ENCODE data around the gene CDK5R1.
"Not testable (repeated sequence)": the region's sequence is repeated elsewhere in the genome, so short reads cannot be mapped to it uniquely, and the experiment has no call there.

Gene CDK5R1

DNA sequence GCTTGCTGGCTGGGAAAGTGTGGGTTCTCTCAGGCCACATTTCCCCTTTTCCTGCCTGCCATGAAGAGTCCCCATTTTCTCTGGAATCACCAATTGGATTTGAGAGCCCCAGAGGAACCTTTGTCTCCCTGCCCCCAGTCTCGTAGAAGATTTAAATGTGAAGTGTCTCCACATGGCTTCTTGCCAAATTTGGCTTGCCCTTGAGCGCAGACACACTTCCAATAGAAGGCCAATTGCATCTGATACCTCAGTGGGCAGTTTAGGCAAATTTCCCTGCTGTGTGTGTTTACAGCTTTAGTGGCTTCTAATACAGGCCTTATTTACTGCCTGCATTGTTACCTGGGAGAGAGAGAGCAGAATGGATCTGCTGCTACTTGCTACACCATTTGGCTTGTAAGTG, 29.7 kb downstream of the CDK5R1 start:
- no peak for DNase-seq (ENCODE audit: low spot score)

GRCh38 chr17:32516940-32517701, 30.3 kb downstream of the CDK5R1 start:
- no peak for DNase-seq (ENCODE audit: low spot score)

GRCh38 chr17:32517982-32518381, 31.2 kb downstream of the CDK5R1 start:
- no peak for DNase-seq (ENCODE audit: low spot score)

GRCh38 chr17:32518646-32519227, 31.9 kb downstream of the CDK5R1 start:
- DNase-seq (ENCODE audit: low spot score), result no peak

DNA sequence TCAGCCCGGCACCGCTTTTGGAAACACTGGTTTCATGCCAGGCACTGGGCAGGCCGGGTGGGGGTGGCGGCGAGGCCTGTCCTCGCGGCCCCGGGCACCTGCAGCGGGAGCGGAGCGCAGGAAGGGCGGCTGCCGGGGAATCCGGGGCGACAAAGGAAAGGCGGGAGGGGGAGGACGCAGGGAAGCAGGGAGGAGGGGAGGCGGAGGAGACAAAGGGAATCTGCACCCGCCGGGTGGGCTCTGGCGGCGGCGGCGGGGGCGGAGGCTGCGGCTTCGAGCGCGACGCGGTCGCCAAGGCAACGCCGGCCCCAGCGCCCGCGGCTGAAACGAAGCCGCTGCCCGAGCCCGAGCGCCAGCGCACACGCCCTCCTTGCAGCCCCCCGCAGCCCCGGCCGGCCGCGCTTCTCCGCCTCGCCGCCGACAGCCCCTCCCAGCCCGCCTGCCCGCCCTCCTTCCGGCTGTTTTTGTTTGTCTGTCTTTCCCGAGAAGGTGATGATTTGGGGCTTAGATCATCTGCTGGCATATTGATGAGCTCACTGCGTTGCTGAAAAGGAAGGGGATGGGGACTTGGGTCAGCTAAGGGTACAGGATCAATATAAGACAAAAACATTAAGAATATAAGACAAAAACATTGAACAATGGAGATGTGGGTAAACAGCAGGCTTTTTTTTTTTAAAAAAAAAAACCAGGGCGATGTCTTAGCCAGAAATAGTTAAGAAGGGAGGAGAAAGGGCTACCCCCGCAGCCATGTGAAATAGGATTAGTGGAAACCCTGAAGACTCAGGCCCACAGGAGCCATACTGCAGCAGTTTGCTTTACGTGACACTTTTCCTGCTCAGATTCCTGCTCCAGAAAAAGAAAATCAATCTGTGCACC, 32.7 kb downstream of the CDK5R1 start:
- peak; percentile 74 for DNase-seq (ENCODE audit: low spot score)

- DNase-seq (ENCODE audit: low spot score), result peak; percentile 44
These were observed 33.4 kb downstream of the CDK5R1 start for GRCh38 chr17:32520104-32520701.

- DNase-seq (ENCODE audit: low spot score), result no peak
These were observed 34.1 kb downstream of the CDK5R1 start for GRCh38 chr17:32520737-32521404.

DNA sequence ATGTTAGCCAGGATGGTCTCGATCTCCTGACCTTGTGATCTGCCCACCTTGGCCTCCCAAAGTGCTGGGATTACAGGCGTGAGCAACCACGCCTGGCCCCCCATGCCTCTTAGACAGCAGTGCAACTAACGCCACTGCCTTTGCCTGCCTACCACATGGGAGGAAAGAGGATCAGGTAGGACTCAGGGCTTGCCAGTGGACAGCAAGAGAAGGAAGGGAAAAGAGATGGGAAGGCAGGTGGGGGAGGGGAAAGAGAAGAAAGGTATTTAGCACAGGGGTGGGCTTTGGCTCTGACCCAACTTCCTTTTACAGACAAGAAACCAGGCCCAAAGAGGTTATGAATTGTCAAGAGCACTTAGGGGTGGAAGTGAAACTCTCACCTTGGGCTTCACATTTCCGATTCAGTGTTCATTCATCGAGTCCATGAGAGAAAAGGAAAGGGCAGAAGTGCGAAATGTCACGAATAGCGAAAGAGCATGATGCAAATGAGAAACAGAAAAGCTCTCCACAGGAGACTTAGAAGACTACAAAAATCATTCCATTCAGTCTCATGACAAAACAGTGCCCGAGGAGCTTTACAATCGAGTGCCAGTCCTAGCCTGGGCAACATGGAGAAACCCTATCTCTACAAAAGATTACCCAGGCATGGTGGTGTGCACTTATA, 36.4 kb downstream of the CDK5R1 start:
- DNase-seq (ENCODE audit: low spot score), result no peak

GRCh38 chr17:32523827-32524552, 37.2 kb downstream of the CDK5R1 start:
- DNase-seq (ENCODE audit: low spot score), result no peak

GRCh38 chr17:32524553-32524880, 37.7 kb downstream of the CDK5R1 start:
- DNase-seq (ENCODE audit: low spot score), result not testable (repeated sequence)

DNA sequence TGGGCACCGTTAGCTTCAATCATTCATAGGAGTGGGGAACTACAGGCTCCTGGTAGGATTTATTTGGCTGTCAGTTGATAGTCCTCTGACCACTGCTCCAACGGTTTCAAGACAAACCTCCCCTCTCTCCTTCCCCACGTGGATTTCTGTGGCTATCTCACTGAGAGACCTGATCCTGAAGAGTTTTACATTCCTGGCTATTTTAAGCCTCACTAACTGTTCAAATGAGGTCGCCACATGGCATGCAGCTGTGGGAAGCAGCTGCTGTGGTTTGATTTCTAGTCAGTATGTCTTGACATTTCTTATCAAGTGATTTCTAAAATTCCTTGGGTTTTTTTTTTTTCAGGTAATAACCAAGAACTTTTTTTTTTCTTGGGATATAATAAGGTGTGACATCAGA, 38.3 kb downstream of the CDK5R1 start:
- no peak for DNase-seq (ENCODE audit: low spot score)

- DNase-seq (ENCODE audit: low spot score), result no peak
These were observed 40.4 kb downstream of the CDK5R1 start for GRCh38 chr17:32527146-32527545.

GRCh38 chr17:32528825-32529224, 42.0 kb downstream of the CDK5R1 start:
- no peak for DNase-seq (ENCODE audit: low spot score)

DNA sequence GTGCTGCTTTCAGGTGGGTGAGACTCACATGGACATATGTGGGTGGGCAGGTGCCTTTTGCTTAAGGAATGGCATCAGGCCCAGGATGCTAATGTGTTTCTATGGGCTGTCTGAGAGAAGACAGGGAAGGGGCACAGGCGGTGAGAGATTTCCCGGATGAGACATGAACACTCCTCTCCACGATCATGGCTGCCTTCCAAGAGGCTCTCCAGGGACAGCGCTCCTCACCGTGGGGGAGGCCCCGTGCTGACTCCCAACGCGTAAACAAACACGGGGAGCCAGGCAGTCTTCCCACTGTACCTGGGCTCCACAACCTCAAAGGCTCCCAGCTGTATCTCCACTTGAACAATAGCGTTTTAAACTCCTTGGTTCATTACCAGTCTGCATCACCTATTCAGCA, 42.8 kb downstream of the CDK5R1 start:
- no peak for DNase-seq (ENCODE audit: low spot score)

GRCh38 chr17:32533296-32533695, 46.5 kb downstream of the CDK5R1 start:
- DNase-seq (ENCODE audit: low spot score), result no peak

GRCh38 chr17:32536736-32537643, 50.2 kb downstream of the CDK5R1 start:
- DNase-seq (ENCODE audit: low spot score), result no peak

Data from SK-N-DZ (cell line).